GM23248 (cell line): Measurements from ENCODE around the gene TRAK1. TPM values are rescaled to one million over a fixed set of nuclear protein-coding genes. Genes with fewer than 3 reads are reported as not detected.
A peak's percentile ranks its signal among the peaks of the same experiment; 100 is the strongest.

Source experiments
- DNase-seq: peaks from one replicate; pipeline ENCODE4 v3.0.0-alpha.2; 2015
- H2AFZ ChIP-seq: fragments of 200-600 bp; sonication (generic); 2 replicates; pipeline ENCODE4 v1.6.1; 2016; ENCODE audit warnings: antibody characterized with exemption
- H3F3A ChIP-seq: fragments of 200-600 bp; sonication (generic); 2 replicates; pipeline ENCODE4 v1.6.1; 2016; ENCODE audit warnings: mild to moderate bottlenecking, antibody characterized with exemption, mixed run types; ENCODE audit not compliant: insufficient read depth
- H3K27ac ChIP-seq: fragments of 200-600 bp; sonication (generic); 2 replicates; pipeline ENCODE4 v1.5.1; 2016; ENCODE audit warnings: mild to moderate bottlenecking
- H3K27me3 ChIP-seq: fragments of 200-600 bp; sonication (generic); replicated peaks from 2 replicates; pipeline ENCODE4 v1.6.1; 2016; ENCODE audit warnings: mild to moderate bottlenecking; ENCODE audit not compliant: insufficient read depth
- H3K36me3 ChIP-seq: fragments of 200-600 bp; sonication (generic); 2 replicates; pipeline ENCODE4 v1.6.1; 2016; ENCODE audit warnings: low read depth, mild to moderate bottlenecking
- H3K4me1 ChIP-seq: fragments of 200-600 bp; sonication (generic); 2 replicates; pipeline ENCODE4 v1.6.1; 2016; ENCODE audit warnings: mild to moderate bottlenecking; ENCODE audit not compliant: insufficient read depth
- H3K4me2 ChIP-seq: fragments of 200-600 bp; sonication (generic); one replicate; pipeline ENCODE4 v1.6.1; 2016; ENCODE audit warnings: mild to moderate bottlenecking; ENCODE audit not compliant: unreplicated experiment
- H3K4me3 ChIP-seq: fragments of 200-600 bp; sonication (generic); 2 replicates; pipeline ENCODE4 v1.5.1; 2016; ENCODE audit warnings: mild to moderate bottlenecking
- H3K79me2 ChIP-seq: fragments of 200-600 bp; sonication (generic); 2 replicates; pipeline ENCODE4 v1.6.1; 2016; ENCODE audit warnings: mild to moderate bottlenecking; ENCODE audit not compliant: insufficient read depth
- H3K9ac ChIP-seq: fragments of 200-600 bp; sonication (generic); 2 replicates; pipeline ENCODE4 v1.6.1; 2016; ENCODE audit warnings: mild to moderate bottlenecking
- H3K9me2 ChIP-seq: fragments of 200-600 bp; sonication (generic); 2 replicates; pipeline ENCODE4 v1.6.1; 2016; ENCODE audit warnings: mixed run types, mild to moderate bottlenecking, moderate library complexity; ENCODE audit not compliant: insufficient read depth
- H3K9me3 ChIP-seq: fragments of 200-600 bp; sonication (generic); one replicate; pipeline ENCODE4 v1.6.1; 2017; ENCODE audit warnings: low read depth
- H4K20me1 ChIP-seq: fragments of 200-600 bp; sonication (generic); 2 replicates; pipeline ENCODE4 v1.6.0; 2016; ENCODE audit not compliant: insufficient read depth
- EZH2 ChIP-seq: fragments of 200-600 bp; sonication (generic); IDR thresholded peaks from 2 replicates; pipeline ENCODE4 v1.6.1; 2018; ENCODE audit warnings: antibody characterized with exemption, mild to moderate bottlenecking; ENCODE audit not compliant: insufficient read depth, poor library complexity, severe bottlenecking
- EZH2phosphoT487 ChIP-seq: fragments of 200-600 bp; sonication (generic); IDR thresholded peaks from 2 replicates; pipeline ENCODE4 v1.6.1; 2018; ENCODE audit warnings: antibody characterized with exemption, moderate library complexity, mild to moderate bottlenecking, low read depth; ENCODE audit not compliant: insufficient read depth
- WGBS, 2 experiments: methylation state at CpG; one replicate each; pipeline ENCODE4 v1.1.6; 2015 to 2017; ENCODE audit warnings: low lambda C conversion rate in 2 of 2, low coverage in 1 of 2; ENCODE audit errors: missing lambda C conversion rate in 2 of 2; 5-methylcytosine and 5-hydroxymethylcytosine counted together
- in situ Hi-C: fragments of 300-500 bp; cut with MboI; formaldehyde crosslinking; loops from 2 replicates; pipeline ENCODE4 v1.15.0; 2020
- polyA plus RNA-seq: library from polyadenylated mRNA; unstranded; fragments of >200 nt; fragmentation: Nextera tagmentation; extraction: Ambion mirVana; gene quantifications from 2 replicates; pipeline ENCODE4 v1.2.1, GENCODE V29; 2016
- total RNA-seq: library from RNA; depleted of rRNA; stranded (reverse); fragments of >200 nt; shearing (Covaris generic); gene quantifications from 2 replicates; pipeline ENCODE4 v1.2.3, GENCODE V29; 2014

Gene TRAK1
- total and polyA plus RNA-seq, 2 experiments from 2014 or later = 13.6 to 51.0 TPM

DNA sequence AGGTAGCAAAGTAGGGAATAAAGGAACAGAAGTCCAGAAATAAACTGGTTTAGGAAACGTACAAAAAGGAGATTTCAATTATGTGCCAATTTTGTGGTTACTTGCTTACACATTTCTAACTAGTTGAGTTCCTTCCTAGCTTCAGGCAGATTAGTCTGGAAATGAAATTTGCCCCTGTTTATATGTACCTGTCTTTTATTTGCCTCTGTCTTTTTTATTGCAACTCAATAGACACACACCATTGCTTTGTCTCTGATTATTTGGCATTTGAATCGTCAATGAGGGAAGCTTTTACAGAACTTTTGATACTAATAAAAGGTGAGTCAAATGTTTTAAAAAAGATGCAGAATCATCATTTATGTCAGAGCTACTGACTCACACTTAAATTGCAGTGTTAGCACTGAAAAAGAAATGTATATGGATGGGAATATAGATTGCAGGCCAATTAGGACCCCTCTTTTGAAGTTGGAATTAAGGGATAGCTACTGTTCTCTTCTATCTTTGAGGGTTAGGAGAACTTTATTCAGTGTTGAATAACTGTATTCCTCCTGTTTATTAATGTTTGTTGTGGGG is 60.5 kb downstream of the TRAK1 start:
- H3K79me2 ChIP-seq = peaks cover 99% of the 10 kb centered on the region
- no peak for TF ChIP-seq EZH2phosphoT487
- no peak for TF ChIP-seq EZH2
- H3K36me3 ChIP-seq = no peaks in the 10 kb centered on the region
- peak; percentile 19 for DNase-seq
- 53 to 54% methylated on average over 2 of the region's 2 CpGs for WGBS, 2 experiments
- H2AFZ ChIP-seq = no peak overlapping the region
- H3K4me1 ChIP-seq = 0 out of 2 replicates have a peak, but pooled peaks cover 10% of the 10 kb centered on the region
- no peak overlapping the region for H3K27ac ChIP-seq
- H3K4me3 ChIP-seq = no peak overlapping the region
- H3K4me2 ChIP-seq = no peak overlapping the region
- no peak overlapping the region for H3K9ac ChIP-seq
- no peaks in the 10 kb centered on the region for H3F3A ChIP-seq
- no peaks in the 10 kb centered on the region for H3K9me3 ChIP-seq
- H3K27me3 ChIP-seq = no peaks in the 10 kb centered on the region
- H3K9me2 ChIP-seq = no peaks in the 10 kb centered on the region
- in situ Hi-C loops = no loop called here
- peaks cover 22% of the 10 kb centered on the region for H4K20me1 ChIP-seq

DNA sequence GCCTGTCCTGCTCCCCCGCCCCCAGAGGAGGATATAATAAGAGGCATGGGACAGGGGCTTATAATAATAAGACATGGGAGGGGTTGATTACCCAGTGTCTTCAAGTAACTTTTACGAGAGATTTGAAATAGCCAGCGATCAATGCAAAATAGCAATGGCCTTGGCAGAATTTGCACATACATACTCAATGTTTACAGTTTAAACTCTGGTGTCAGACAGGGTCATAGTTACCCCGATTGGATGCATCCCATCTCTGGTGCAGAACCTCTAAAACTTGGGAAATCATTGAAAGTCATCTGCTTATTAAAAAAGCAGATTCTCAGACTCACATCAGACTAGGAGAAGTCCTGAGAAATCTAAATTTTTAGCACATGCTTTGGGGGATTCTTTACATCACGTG is 61.0 kb downstream of the TRAK1 start:
- TF ChIP-seq EZH2phosphoT487 = no peak
- 0 out of 2 replicates have a peak, but pooled peaks cover 10% of the 10 kb centered on the region for H3K4me1 ChIP-seq
- no peaks in the 10 kb centered on the region for H3K9me3 ChIP-seq
- no peaks in the 10 kb centered on the region for H3K36me3 ChIP-seq
- no peaks in the 10 kb centered on the region for H3F3A ChIP-seq
- H3K9me2 ChIP-seq = no peaks in the 10 kb centered on the region
- DNase-seq = no peak
- H3K27ac ChIP-seq = no peak overlapping the region
- peaks cover 99% of the 10 kb centered on the region for H3K79me2 ChIP-seq
- 82 to 83% methylated on average over 5 of the region's 5 CpGs for WGBS, 2 experiments
- no peak overlapping the region for H3K4me3 ChIP-seq
- peaks cover 22% of the 10 kb centered on the region for H4K20me1 ChIP-seq
- H3K27me3 ChIP-seq = no peaks in the 10 kb centered on the region
- no peak overlapping the region for H3K4me2 ChIP-seq
- in situ Hi-C loops = no loop called here
- no peak overlapping the region for H2AFZ ChIP-seq
- H3K9ac ChIP-seq = no peak overlapping the region

DNA sequence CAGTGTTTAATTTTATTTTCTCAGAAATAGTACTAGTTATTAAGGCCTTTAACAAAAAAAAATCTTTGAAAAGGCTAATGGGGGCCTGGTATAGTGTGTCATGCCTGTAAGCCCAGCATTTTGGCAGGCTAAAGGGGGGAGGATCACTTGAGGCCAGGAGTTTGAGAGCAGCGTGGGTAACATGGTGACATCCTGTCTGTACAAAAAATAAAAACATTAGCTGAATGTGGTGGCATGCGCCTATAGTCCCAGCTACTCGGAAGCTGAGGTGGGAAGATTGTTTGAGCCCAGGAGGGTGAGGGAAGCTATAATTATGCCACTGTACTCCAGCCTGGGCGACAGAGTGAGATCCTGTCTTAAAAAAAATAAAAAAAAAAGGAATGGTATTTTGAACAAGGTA is 61.9 kb downstream of the TRAK1 start:
- peaks cover 99% of the 10 kb centered on the region for H3K79me2 ChIP-seq
- peaks cover 22% of the 10 kb centered on the region for H4K20me1 ChIP-seq
- no peaks in the 10 kb centered on the region for H3F3A ChIP-seq
- in situ Hi-C loops = no loop called here
- H3K9ac ChIP-seq = no peak overlapping the region
- WGBS, 2 experiments = 67 to 74% methylated on average over 4 of the region's 4 CpGs
- no peaks in the 10 kb centered on the region for H3K9me2 ChIP-seq
- no peak for DNase-seq
- no peak overlapping the region for H3K4me3 ChIP-seq
- H3K36me3 ChIP-seq = no peaks in the 10 kb centered on the region
- TF ChIP-seq EZH2 (no peak), EZH2phosphoT487 (no peak)
- no peaks in the 10 kb centered on the region for H3K27me3 ChIP-seq
- no peak overlapping the region for H3K4me2 ChIP-seq
- H3K9me3 ChIP-seq = no peaks in the 10 kb centered on the region
- no peak overlapping the region for H3K27ac ChIP-seq
- H3K4me1 ChIP-seq = 0 out of 2 replicates have a peak, but pooled peaks cover 10% of the 10 kb centered on the region
- no peak overlapping the region for H2AFZ ChIP-seq

DNA sequence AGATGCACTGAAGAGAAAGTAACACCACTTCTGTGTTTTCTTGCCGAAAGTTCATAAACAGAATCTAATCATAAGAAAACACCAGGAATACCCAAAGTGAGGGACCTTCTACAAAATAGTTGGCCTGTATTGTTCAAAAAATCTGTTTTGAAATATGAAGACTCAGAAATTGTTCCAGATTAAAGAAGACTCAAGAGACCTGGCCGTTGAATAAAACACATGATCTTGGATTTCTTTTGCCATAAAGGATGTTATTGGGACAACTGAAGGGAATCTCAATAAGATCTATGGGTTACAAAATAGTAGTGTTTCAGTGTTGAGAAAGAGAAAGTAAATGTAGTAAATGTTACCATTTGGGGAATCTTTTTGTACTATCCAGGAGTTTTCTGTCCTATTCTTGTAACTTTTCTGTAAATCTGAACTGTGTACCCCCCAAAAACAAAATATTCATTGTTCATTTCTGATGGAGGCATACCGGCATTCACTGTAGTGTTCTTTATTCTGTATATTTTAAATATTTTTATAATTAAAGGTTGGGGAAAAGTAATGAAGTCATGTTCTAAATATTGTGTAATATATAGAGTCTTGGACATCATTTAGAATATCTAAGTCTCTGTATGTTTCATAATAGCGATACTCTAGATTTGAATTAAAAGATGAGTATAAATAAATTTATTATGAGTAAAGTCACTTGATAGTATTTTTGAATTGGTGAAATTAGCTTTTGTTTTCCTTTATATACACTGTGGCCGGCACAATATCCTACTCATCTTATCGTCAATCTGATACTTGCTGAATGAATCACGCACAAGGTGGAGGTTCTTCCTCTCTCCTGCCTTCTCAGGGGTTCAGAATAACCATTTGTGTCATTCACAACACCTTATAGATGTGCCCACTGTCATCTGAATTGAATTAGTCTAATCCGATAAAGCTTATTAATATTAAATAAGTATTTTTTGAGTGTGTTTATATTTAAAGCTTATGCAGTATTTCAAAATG is 66.7 kb downstream of the TRAK1 start:
- H3K9ac ChIP-seq = no peak overlapping the region
- H3K9me3 ChIP-seq = no peaks in the 10 kb centered on the region
- in situ Hi-C loops = no loop called here
- H3K4me2 ChIP-seq = no peak overlapping the region
- no peak overlapping the region for H3K27ac ChIP-seq
- H4K20me1 ChIP-seq = no peaks in the 10 kb centered on the region
- no peaks in the 10 kb centered on the region for H3K27me3 ChIP-seq
- H3K36me3 ChIP-seq = no peaks in the 10 kb centered on the region
- DNase-seq = no peak
- peaks cover 17% of the 10 kb centered on the region for H3K4me1 ChIP-seq
- 66% methylated on average over 8 of the region's 8 CpGs for WGBS, 2 experiments
- no peaks in the 10 kb centered on the region for H3K9me2 ChIP-seq
- TF ChIP-seq EZH2phosphoT487 = no peak
- TF ChIP-seq EZH2 = no peak
- H2AFZ ChIP-seq = no peak overlapping the region
- H3K4me3 ChIP-seq = no peak overlapping the region
- H3K79me2 ChIP-seq = peaks cover 95% of the 10 kb centered on the region
- H3F3A ChIP-seq = no peaks in the 10 kb centered on the region
